Astrocyte (in vitro differentiated cells and primary cell): Measurements from ENCODE around the gene ALDOA. TPM values are rescaled to one million over a fixed set of nuclear protein-coding genes. Genes with fewer than 3 reads are reported as not detected.
A peak's percentile ranks its signal among the peaks of the same experiment; 100 is the strongest.

Experiments used
- DNase-seq: peaks from one replicate; pipeline ENCODE4 v3.0.0-alpha.2; 2010; ENCODE audit warnings: low read depth
- FAIRE-seq: peaks from 2 replicates; lab custom pipeline; 2011; peaks lifted over from hg19 to GRCh38; lab: Jason Lieb, UNC
- H2AFZ ChIP-seq: 2 replicates; pipeline ENCODE4 v1.6.0; 2012; ENCODE audit warnings: low read depth, low read length, inconsistent platforms
- H3K27ac ChIP-seq: 2 replicates; pipeline ENCODE4 v1.5.1; 2011; ENCODE audit warnings: low read depth, low read length, inconsistent platforms
- H3K27me3 ChIP-seq: 2 replicates; pipeline ENCODE4 v1.6.0; 2011; ENCODE audit warnings: low read length, inconsistent platforms; ENCODE audit not compliant: insufficient read depth
- H3K36me3 ChIP-seq: 2 replicates; pipeline ENCODE4 v1.5.1; 2011; ENCODE audit warnings: low read length, inconsistent platforms; ENCODE audit not compliant: insufficient read depth
- H3K4me1 ChIP-seq: 2 replicates; pipeline ENCODE4 v1.5.1; 2011; ENCODE audit warnings: low read length, inconsistent platforms; ENCODE audit not compliant: insufficient read depth
- H3K4me2 ChIP-seq: 2 replicates; pipeline ENCODE4 v1.6.0; 2012; ENCODE audit warnings: low read length, inconsistent platforms
- H3K4me3 ChIP-seq: 2 replicates; pipeline ENCODE4 v1.5.1; 2011; ENCODE audit warnings: low read depth, mild to moderate bottlenecking, low read length, inconsistent platforms; ENCODE audit not compliant: insufficient read depth
- H3K79me2 ChIP-seq: 2 replicates; pipeline ENCODE4 v1.6.0; 2012; ENCODE audit warnings: mild to moderate bottlenecking, low read length, inconsistent platforms; ENCODE audit not compliant: insufficient read depth
- H3K9ac ChIP-seq: 2 replicates; pipeline ENCODE4 v1.6.0; 2012; ENCODE audit warnings: mild to moderate bottlenecking, low read length, inconsistent platforms
- H3K9me3 ChIP-seq: 2 replicates; pipeline ENCODE4 v1.5.1; 2012; ENCODE audit warnings: low read depth, mild to moderate bottlenecking, low read length, inconsistent platforms; ENCODE audit not compliant: insufficient read depth
- H4K20me1 ChIP-seq: 2 replicates; pipeline ENCODE4 v1.6.0; 2012; ENCODE audit warnings: low read length, inconsistent platforms; ENCODE audit not compliant: insufficient read depth
- H3K27ac Mint-ChIP-seq: one replicate; pipeline ENCODE4 v1.8.0; 2021; ENCODE audit warnings: mild to moderate bottlenecking, mixed read lengths; ENCODE audit not compliant: unreplicated experiment
- H3K27me3 Mint-ChIP-seq: one replicate; pipeline ENCODE4 v1.8.0; 2021; ENCODE audit warnings: low read depth, mixed read lengths; ENCODE audit not compliant: unreplicated experiment
- H3K36me3 Mint-ChIP-seq: one replicate; pipeline ENCODE4 v1.8.0; 2021; ENCODE audit warnings: low read depth, mixed read lengths; ENCODE audit not compliant: unreplicated experiment
- H3K4me1 Mint-ChIP-seq: one replicate; pipeline ENCODE4 v1.8.0; 2021; ENCODE audit warnings: low read depth, mixed read lengths; ENCODE audit not compliant: unreplicated experiment
- H3K4me3 Mint-ChIP-seq: one replicate; pipeline ENCODE4 v1.8.0; 2021; ENCODE audit warnings: mild to moderate bottlenecking, moderate library complexity, mixed read lengths; ENCODE audit not compliant: unreplicated experiment
- H3K9me3 Mint-ChIP-seq: one replicate; pipeline ENCODE4 v1.8.0; 2021; ENCODE audit warnings: mild to moderate bottlenecking, mixed read lengths; ENCODE audit not compliant: unreplicated experiment
- EZH2 ChIP-seq: IDR thresholded peaks from 2 replicates; pipeline ENCODE4 v1.6.1; 2012; ENCODE audit warnings: mild to moderate bottlenecking, low read length, inconsistent platforms; ENCODE audit not compliant: insufficient read depth
- total RNA-seq: library from RNA; stranded (reverse); gene quantifications from 2 replicates; pipeline ENCODE4 v1.2.1, GENCODE V29; 2021
- TF ChIP-seq, protein P1 (sequence below): IDR thresholded peaks from 2 replicates; pipeline ENCODE4 v1.5.1; 2011; ENCODE audit warnings: low read depth, mild to moderate bottlenecking, inconsistent platforms, low read length, moderate library complexity; ENCODE audit not compliant: insufficient read depth

Gene ALDOA
- total RNA-seq, 1 donor from 2014 or later, result 1,795 TPM

DNA sequence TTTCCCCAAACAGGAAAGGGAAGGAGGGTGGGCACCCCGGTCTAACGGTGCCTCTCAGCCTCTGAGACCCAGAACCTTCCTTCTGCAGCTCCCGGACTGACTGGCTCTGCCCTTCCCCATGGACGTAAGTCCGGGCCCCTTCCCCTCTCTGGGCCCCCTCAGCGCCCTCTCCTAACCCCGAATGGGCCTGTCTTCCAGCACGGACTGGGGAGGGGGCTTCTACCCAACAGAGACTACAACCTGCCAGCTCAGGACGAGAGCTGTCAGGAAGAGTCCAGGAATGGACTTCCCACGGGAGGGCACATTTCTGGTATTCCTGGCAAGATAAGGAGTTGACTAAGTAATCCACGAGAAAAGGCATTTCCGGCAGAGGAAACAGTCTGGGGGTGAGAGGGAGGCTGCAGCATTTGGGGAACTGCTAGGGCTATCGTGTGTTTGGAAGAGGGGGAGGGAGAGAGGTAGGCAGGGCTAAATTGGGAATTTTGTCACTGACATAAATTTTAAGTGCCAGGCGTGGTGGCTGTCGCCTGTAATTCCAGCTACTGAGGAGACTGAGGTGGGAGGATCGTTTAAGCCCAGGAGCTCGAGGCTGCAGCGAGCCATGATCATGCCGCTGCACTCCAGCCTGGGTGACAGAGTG is 12.1 kb upstream of the ALDOA start:
- Histone ChIP-seq H2AFZ (peak overlapping the region; percentile 80), H3K9me3 (no peaks in the 10 kb centered on the region), H3K36me3 (no peaks in the 10 kb centered on the region), H3K4me2 (peak overlapping the region; percentile 100), H3K79me2 (peaks cover 6% of the 10 kb centered on the region), H4K20me1 (peaks cover 3% of the 10 kb centered on the region), H3K4me3 (peak overlapping the region; percentile 75), H3K9ac (peak overlapping the region; percentile 85), H3K27me3 (no peaks in the 10 kb centered on the region), H3K4me1 (peaks cover 19% of the 10 kb centered on the region), H3K27ac (peak overlapping the region; percentile 78)
- peaks cover 14% of the 10 kb centered on the region for H3K4me1 Mint-ChIP-seq
- H3K9me3 Mint-ChIP-seq, result no peaks in the 10 kb centered on the region
- TF ChIP-seq, protein P1, sequence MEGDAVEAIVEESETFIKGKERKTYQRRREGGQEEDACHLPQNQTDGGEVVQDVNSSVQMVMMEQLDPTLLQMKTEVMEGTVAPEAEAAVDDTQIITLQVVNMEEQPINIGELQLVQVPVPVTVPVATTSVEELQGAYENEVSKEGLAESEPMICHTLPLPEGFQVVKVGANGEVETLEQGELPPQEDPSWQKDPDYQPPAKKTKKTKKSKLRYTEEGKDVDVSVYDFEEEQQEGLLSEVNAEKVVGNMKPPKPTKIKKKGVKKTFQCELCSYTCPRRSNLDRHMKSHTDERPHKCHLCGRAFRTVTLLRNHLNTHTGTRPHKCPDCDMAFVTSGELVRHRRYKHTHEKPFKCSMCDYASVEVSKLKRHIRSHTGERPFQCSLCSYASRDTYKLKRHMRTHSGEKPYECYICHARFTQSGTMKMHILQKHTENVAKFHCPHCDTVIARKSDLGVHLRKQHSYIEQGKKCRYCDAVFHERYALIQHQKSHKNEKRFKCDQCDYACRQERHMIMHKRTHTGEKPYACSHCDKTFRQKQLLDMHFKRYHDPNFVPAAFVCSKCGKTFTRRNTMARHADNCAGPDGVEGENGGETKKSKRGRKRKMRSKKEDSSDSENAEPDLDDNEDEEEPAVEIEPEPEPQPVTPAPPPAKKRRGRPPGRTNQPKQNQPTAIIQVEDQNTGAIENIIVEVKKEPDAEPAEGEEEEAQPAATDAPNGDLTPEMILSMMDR, result no peak
- no peak for TF ChIP-seq EZH2
- H3K27me3 Mint-ChIP-seq, result no peaks in the 10 kb centered on the region
- H3K27ac Mint-ChIP-seq, result no peak overlapping the region
- peaks cover 3% of the 10 kb centered on the region for H3K36me3 Mint-ChIP-seq
- FAIRE-seq, result no peak
- DNase-seq, result peak; percentile 41
- H3K4me3 Mint-ChIP-seq, result peak overlapping the region; percentile 85

DNA sequence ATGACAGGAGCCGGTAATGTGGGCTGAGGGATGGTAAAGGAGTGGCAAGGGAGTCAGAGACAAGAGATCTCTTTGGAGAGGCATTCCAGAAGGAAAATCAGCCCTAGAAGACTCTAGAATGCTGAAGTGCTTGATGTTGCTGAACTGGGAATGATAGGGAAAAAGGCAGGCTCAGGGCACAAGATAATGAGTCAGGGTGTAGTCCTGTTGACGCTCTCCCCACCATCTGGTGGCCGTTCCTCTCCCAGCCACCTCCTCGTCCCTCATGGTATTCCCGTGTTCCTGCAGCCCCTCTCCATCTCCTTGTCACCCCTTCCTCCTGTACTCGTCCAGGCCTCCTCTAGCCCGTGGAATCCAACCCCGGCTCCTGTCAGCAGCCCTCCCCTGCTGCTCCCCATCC is 11.1 kb upstream of the ALDOA start:
- FAIRE-seq, result no peak
- Histone ChIP-seq H3K79me2 (peaks cover 6% of the 10 kb centered on the region), H3K4me1 (peaks cover 19% of the 10 kb centered on the region), H3K27ac (no peak overlapping the region), H3K9ac (no peak overlapping the region), H3K9me3 (no peaks in the 10 kb centered on the region), H2AFZ (no peak overlapping the region), H3K4me2 (peak overlapping the region; percentile 100), H3K27me3 (no peaks in the 10 kb centered on the region), H3K4me3 (peak overlapping the region; percentile 3), H3K36me3 (peaks cover 2% of the 10 kb centered on the region), H4K20me1 (peaks cover 3% of the 10 kb centered on the region)
- DNase-seq, result no peak
- H3K36me3 Mint-ChIP-seq, result peaks cover 3% of the 10 kb centered on the region
- peaks cover 14% of the 10 kb centered on the region for H3K4me1 Mint-ChIP-seq
- H3K4me3 Mint-ChIP-seq, result peak overlapping the region; percentile 62
- H3K9me3 Mint-ChIP-seq, result no peaks in the 10 kb centered on the region
- H3K27ac Mint-ChIP-seq, result peak overlapping the region; percentile 80
- H3K27me3 Mint-ChIP-seq, result no peaks in the 10 kb centered on the region
- TF ChIP-seq, protein P1, result no peak
- no peak for TF ChIP-seq EZH2

DNA sequence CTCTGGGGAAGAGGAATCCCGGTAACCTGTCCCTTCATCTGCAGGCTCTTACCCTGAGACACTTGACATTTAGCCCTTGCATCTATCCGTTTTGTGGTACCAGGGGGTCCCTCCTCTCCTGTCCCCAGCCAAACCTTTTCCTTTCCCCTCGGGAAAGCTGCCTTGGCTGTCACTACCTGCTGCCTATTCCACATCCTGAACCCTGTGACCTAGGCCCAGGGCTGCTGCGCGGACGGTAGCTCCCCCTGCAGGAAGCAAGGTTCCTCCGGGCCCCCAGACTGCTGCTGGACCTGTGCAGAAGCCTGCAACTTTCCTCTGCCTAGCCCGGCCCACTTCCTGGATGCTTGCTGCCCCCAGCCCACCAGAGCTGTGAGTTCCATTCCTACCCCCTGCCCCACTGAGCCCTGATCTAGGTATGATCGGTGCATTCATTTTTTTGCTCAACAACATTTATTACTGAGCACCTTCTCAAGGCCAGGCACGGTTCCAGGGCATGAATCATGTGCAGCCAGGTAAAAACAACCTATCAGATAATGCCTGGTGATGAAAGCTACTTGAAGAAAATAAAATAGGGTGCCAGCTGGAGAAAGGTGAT is 10.5 kb upstream of the ALDOA start:
- no peak for TF ChIP-seq EZH2
- TF ChIP-seq, protein P1, result peak; percentile 30
- no peak for FAIRE-seq

More for the DNA sequence above, 10.5 kb upstream of the ALDOA start:
- Mint-ChIP-seq H3K4me3 (no peak overlapping the region), H3K27me3 (no peaks in the 10 kb centered on the region), H3K9me3 (no peaks in the 10 kb centered on the region), H3K27ac (no peak overlapping the region), H3K36me3 (peaks cover 3% of the 10 kb centered on the region), H3K4me1 (peaks cover 14% of the 10 kb centered on the region)
- Histone ChIP-seq H3K4me1 (peaks cover 19% of the 10 kb centered on the region), H3K4me3 (no peak overlapping the region), H4K20me1 (peaks cover 3% of the 10 kb centered on the region), H3K9ac (no peak overlapping the region), H3K79me2 (peaks cover 6% of the 10 kb centered on the region), H2AFZ (no peak overlapping the region), H3K9me3 (no peaks in the 10 kb centered on the region), H3K4me2 (peak overlapping the region; percentile 100), H3K36me3 (peaks cover 2% of the 10 kb centered on the region), H3K27ac (no peak overlapping the region), H3K27me3 (no peaks in the 10 kb centered on the region)
- DNase-seq, result no peak
